Activated naive CD4-positive, alpha-beta T cell treated with anti-CD3 and anti-CD28 coated beads for 36 hours (primary cell): Measurements from ENCODE around the gene KIF26A. TPM values are rescaled to one million over a fixed set of nuclear protein-coding genes. Genes with fewer than 3 reads are reported as not detected.

Source experiments
- CTCF ChIA-PET: fragments of 350-600 bp; sonication (Branson Sonifier 250); formaldehyde crosslinking; loops from one replicate; lab custom pipeline; 2021; ENCODE audit warnings: antibody characterized with exemption; lab: Charles Lee
- DNase-seq: peaks from one replicate; pipeline ENCODE4 v3.0.0-alpha.2; 2020
- H3K27ac Mint-ChIP-seq: one replicate; pipeline ENCODE4 v1.8.0; 2021; ENCODE audit warnings: mild to moderate bottlenecking, mixed read lengths
- H3K27me3 Mint-ChIP-seq: one replicate; pipeline ENCODE4 v1.8.0; 2021; ENCODE audit warnings: low read depth, mixed read lengths
- H3K36me3 Mint-ChIP-seq: one replicate; pipeline ENCODE4 v1.8.0; 2021; ENCODE audit warnings: low read depth, mixed read lengths
- H3K4me1 Mint-ChIP-seq: one replicate; pipeline ENCODE4 v1.8.0; 2021; ENCODE audit warnings: low read depth, mixed read lengths
- H3K4me3 Mint-ChIP-seq: one replicate; pipeline ENCODE4 v1.8.0; 2021; ENCODE audit warnings: mild to moderate bottlenecking, moderate library complexity, mixed read lengths
- H3K9me3 Mint-ChIP-seq: one replicate; pipeline ENCODE4 v1.8.0; 2021; ENCODE audit warnings: mixed read lengths
- intact Hi-C: fragments of 100-400 bp; cut with micrococcal nuclease; formaldehyde crosslinking; loops from one replicate; pipeline ENCODE4 v1.15.1; 2023
- total RNA-seq, 2 experiments: library from RNA; stranded (reverse); gene quantifications; one replicate each; pipeline ENCODE4 v1.2.3, GENCODE V29; 2021

KIF26A gene
- total RNA-seq, 2 experiments from 2014 or later: 0.07 TPM

DNA sequence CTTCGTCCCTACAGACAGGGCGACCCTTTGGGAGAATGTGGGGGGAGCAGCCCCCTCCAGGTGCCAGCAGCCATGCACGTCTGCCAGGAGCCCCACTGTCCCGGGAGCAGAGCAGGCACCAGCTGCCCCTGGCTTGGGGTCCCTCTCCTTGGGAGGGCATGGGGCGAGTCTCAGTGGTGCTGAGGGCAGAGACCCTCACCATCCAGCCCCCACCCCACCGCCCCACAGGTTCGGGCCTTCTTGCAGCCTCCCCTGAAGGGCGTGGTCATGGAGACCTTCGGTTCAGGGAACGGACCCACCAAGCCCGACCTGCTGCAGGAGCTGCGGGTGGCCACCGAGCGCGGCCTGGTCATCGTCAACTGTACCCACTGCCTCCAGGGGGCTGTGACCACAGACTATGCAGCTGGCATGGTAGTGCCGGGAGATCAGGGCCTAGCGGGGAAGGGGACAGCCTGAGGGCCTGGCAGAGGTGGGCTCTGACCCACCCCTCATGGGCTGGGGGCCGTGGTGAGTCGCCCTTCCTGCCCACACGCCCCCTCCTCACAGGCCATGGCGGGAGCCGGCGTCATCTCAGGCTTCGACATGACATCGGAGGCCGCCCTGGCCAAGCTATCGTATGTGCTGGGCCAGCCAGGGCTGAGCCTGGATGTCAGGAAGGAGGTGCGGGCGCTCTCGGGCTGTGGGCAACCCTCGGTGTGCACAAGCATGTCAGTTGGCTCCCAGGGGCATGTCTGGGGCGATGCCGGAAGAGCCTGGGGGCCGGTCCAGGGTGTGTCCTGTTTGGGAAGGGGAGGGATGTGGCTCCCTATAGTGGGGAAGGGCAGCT, 34.1 kb upstream of the KIF26A start:
- Mint-ChIP-seq H3K36me3 (no peaks in the 10 kb centered on the region), H3K27ac (no peak overlapping the region), H3K27me3 (no peaks in the 10 kb centered on the region), H3K4me3 (no peak overlapping the region), H3K4me1 (no peaks in the 10 kb centered on the region), H3K9me3 (no peaks in the 10 kb centered on the region)
- CTCF ChIA-PET: no interaction called here
- DNase-seq: no peak
- intact Hi-C loops: no loop called here

DNA sequence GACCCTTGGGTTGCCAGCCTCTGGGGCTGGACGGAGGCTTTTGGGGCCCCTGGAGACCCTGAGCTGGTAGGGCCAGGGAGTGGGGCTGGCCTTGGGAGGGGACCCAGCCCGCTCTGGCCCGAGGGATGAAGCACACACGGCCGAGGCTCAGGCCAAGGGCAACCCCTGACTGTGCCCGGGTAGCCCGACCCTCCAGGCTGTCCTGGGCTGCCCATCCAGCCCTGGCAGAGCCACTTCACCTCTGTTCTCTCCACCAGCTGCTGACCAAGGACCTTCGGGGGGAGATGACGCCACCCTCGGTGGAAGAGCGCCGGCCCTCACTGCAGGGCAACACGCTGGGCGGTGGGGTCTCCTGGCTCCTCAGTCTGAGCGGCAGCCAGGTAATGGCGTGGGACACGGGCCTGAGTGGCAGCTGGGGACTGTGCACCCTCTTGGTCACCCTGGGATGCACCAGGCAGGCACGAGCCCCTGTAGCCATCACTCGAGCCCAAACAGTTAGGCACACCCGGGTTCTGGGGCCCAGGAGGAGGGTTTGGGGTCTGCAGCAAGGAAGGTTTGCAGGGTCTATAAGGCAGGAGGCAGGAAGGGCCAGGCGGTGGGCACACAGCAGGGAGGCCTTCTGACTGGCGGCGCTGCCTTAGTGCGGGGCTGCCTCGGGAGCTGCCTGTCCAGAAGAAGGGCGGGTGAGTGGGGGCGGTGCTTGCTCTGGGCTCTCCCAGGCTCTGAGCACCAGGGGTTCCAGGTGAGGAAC, 33.1 kb upstream of the KIF26A start:
- Mint-ChIP-seq H3K27ac (no peak overlapping the region), H3K4me1 (no peaks in the 10 kb centered on the region), H3K36me3 (no peaks in the 10 kb centered on the region), H3K9me3 (no peaks in the 10 kb centered on the region), H3K4me3 (no peak overlapping the region), H3K27me3 (no peaks in the 10 kb centered on the region)
- intact Hi-C loops: no loop called here
- no peak for DNase-seq
- CTCF ChIA-PET: no interaction called here

- Mint-ChIP-seq H3K27ac (no peak overlapping the region), H3K36me3 (no peaks in the 10 kb centered on the region), H3K9me3 (no peaks in the 10 kb centered on the region), H3K4me3 (no peak overlapping the region), H3K27me3 (no peaks in the 10 kb centered on the region), H3K4me1 (no peaks in the 10 kb centered on the region)
- no peak for DNase-seq
- intact Hi-C loops: no loop called here
- CTCF ChIA-PET: no interaction called here
Measured at GRCh38 chr14:104105822-104106470, 32.4 kb upstream of the KIF26A start.

GRCh38 chr14:104106471-104106991, 31.9 kb upstream of the KIF26A start:
- no peaks in the 10 kb centered on the region for H3K27me3 Mint-ChIP-seq
- H3K4me3 Mint-ChIP-seq: no peak overlapping the region
- H3K4me1 Mint-ChIP-seq: no peaks in the 10 kb centered on the region
- no peak for DNase-seq
- CTCF ChIA-PET: no interaction called here
- no peak overlapping the region for H3K27ac Mint-ChIP-seq
- H3K9me3 Mint-ChIP-seq: no peaks in the 10 kb centered on the region
- H3K36me3 Mint-ChIP-seq: no peaks in the 10 kb centered on the region
- intact Hi-C loops: no loop called here

- intact Hi-C loops: no loop called here
- no peak overlapping the region for H3K4me3 Mint-ChIP-seq
- H3K27me3 Mint-ChIP-seq: no peaks in the 10 kb centered on the region
- no peaks in the 10 kb centered on the region for H3K9me3 Mint-ChIP-seq
- CTCF ChIA-PET: no interaction called here
- H3K36me3 Mint-ChIP-seq: no peaks in the 10 kb centered on the region
- DNase-seq: no peak
- no peaks in the 10 kb centered on the region for H3K4me1 Mint-ChIP-seq
- H3K27ac Mint-ChIP-seq: no peak overlapping the region
Measured at GRCh38 chr14:104107101-104107581, 31.2 kb upstream of the KIF26A start.

DNA sequence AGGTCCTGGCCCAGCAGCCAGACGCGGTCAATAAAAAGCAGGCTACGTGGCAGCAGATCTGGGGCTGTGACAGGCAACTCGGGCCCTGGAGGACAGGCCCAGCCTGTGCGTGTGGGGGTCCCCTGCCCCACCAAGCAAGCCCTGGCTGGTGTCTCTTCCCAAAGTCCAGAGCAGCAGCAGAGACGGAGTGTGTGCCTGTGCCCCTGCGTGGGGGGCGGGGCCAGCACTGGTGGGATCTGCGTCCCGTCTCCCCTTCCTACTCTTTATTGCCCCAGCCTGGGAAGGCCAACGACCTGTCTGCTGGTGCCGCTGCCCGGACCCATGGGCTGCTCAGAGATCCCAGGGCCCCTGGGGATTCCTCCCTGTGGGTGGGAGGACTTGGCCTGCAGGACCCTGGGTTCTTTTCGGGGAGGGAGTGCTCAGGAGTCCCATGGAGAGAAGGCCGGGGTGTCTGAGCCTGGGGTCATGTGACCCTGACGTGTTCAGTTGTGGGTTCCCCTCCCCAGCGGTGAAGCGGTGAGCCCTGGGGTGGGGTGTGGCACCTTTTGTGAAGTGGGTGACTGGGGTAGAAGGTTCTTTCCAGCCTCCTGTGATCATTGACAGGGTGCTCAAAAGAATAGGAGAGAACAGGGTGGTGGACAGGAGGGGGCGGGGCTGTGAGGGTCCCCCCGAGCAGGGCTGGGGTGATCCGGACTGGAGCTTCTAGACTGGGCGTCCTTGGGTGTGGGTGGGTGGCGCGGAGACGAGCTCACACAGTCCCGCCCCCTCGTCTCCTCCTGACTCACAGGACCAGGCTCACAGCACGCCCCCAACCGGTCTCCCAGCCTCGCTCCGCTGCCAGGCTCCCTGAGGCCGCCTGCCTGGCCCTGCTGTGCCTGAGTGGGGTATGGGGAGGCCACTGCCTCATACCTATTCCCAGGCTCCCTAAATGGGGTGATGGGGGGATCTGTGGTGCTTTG, 30.5 kb upstream of the KIF26A start:
- H3K36me3 Mint-ChIP-seq: no peaks in the 10 kb centered on the region
- no peak for DNase-seq
- intact Hi-C loops: no loop called here
- no peaks in the 10 kb centered on the region for H3K27me3 Mint-ChIP-seq
- H3K4me1 Mint-ChIP-seq: no peaks in the 10 kb centered on the region
- H3K9me3 Mint-ChIP-seq: no peaks in the 10 kb centered on the region
- no peak overlapping the region for H3K27ac Mint-ChIP-seq
- CTCF ChIA-PET: interaction anchor here (1.8 kb wide), 1 partner anchor 30 kb away, joined by 6 read pairs; no protein-coding TSS in a partner anchor
- no peak overlapping the region for H3K4me3 Mint-ChIP-seq

- H3K27me3 Mint-ChIP-seq: no peaks in the 10 kb centered on the region
- intact Hi-C loops: no loop called here
- no peaks in the 10 kb centered on the region for H3K4me1 Mint-ChIP-seq
- no peak overlapping the region for H3K27ac Mint-ChIP-seq
- no peaks in the 10 kb centered on the region for H3K9me3 Mint-ChIP-seq
- H3K4me3 Mint-ChIP-seq: no peak overlapping the region
- no peaks in the 10 kb centered on the region for H3K36me3 Mint-ChIP-seq
- no peak for DNase-seq
- CTCF ChIA-PET: interaction anchor here (1.8 kb wide), 1 partner anchor 31 kb away, joined by 6 read pairs; no protein-coding TSS in a partner anchor
Measured at GRCh38 chr14:104108570-104109541, 29.5 kb upstream of the KIF26A start.

GRCh38 chr14:104109731-104110361, 28.5 kb upstream of the KIF26A start:
- Mint-ChIP-seq H3K27ac (no peak overlapping the region), H3K4me1 (no peaks in the 10 kb centered on the region), H3K4me3 (no peak overlapping the region), H3K27me3 (no peaks in the 10 kb centered on the region), H3K36me3 (no peaks in the 10 kb centered on the region), H3K9me3 (no peaks in the 10 kb centered on the region)
- CTCF ChIA-PET: no interaction called here
- intact Hi-C loops: no loop called here
- DNase-seq: no peak

DNA sequence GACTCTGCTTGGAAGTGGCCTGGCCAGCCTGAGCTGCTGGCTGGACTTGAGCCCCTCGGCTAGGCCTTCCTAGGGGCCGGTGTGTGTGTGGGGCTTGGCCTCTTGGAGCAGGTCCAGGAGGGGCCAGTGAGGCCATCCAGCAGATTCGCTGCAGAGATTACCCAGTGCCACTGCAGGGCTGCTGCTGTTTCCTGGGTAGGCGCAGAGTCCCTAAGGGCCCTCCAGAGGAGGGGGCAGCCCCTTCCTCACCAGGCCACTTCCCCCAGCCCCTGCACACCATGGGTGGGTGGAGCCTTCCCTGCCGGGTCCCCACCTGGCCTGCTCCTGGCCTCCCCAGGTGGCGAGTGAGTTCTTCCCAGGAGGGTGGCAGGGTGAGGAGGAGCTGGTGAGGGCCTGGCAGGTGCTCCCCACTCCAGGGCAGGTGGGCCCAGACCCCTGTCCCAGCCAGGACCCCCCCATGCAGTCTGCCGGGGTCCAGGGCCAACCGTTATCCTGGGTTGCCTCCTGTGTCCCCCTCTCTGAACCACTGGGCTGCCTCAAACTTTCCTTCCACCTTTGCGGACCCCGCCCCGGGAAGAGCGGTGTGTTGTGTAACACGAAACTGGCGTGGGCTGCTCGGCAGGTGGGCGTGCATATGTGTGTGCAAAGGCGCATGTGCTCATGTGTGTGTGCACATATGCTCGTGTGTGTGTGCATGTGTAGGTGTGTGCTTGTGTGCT, 27.7 kb upstream of the KIF26A start:
- Mint-ChIP-seq H3K9me3 (no peaks in the 10 kb centered on the region), H3K4me1 (no peaks in the 10 kb centered on the region), H3K4me3 (no peak overlapping the region), H3K36me3 (no peaks in the 10 kb centered on the region), H3K27ac (no peak overlapping the region), H3K27me3 (peaks cover 2% of the 10 kb centered on the region)
- CTCF ChIA-PET: no interaction called here
- intact Hi-C loops: no loop called here
- DNase-seq: no peak
